Limb (tissue), 2 donors: Measurements from ENCODE around the gene XRCC1.
"Not testable (repeated sequence)": the region's sequence is repeated elsewhere in the genome, so short reads cannot be mapped to it uniquely, and the experiment has no call there.

Source experiments
- DNase-seq, 2 donors: peaks; one replicate each; pipeline ENCODE4 v3.0.0-alpha.2; 2016; ENCODE audit errors: extremely low spot score in 2 of 2

The XRCC1 gene

GRCh38 chr19:43600326-43600725, 25.0 kb upstream of the XRCC1 start:
- DNase-seq = not testable (repeated sequence)

GRCh38 chr19:43599635-43600295, 24.4 kb upstream of the XRCC1 start:
- DNase-seq = no peak

DNA sequence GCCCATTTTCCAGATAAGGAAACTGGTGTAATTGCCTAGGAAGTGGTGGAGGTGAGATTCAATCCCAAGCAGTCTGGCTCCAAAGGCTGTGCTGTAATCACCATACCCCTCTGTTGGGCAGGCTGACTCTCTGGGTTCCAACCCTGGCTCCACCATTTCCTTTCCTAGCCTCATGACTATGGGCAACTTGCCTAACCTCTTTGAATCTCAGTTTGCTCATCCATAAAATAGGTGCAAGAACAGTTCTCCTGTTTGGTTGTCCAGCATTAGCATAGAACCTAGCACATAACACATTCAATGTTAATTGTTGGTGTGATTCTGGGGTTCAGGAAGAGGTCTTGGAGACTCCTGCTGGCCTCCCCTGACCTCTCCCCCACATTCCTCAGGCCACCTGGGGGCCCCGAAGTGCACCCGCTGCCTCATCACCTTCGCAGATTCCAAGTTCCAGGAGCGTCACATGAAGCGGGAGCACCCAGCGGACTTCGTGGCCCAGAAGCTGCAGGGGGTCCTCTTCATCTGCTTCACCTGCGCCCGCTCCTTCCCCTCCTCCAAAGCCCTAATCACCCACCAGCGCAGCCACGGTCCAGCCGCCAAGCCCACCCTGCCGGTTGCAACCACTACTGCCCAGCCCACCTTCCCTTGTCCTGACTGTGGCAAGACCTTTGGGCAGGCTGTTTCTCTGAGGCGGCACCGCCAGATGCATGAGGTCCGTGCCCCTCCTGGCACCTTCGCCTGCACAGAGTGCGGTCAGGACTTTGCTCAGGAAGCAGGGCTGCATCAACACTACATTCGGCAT, 23.3 kb upstream of the XRCC1 start:
- no peak for DNase-seq

DNA sequence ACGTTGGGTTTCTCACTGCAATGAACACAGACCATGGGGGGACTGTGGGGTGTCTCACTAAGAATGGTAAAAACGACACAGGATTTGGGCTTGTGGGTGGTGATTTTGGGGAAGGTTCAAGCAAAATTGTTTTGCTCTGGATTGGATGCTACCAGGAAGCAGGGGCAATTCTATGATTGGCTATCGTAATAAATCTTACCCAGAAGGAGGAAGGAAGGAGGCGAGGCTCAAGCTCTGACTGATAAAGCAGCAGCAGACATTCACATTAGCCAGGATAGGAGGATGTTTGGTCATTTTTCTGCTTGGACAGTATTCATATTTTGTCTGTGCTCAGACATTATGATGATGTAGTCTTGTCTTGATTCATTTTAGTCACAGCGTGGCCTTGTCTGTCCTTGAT, 22.5 kb upstream of the XRCC1 start:
- DNase-seq = no peak

DNA sequence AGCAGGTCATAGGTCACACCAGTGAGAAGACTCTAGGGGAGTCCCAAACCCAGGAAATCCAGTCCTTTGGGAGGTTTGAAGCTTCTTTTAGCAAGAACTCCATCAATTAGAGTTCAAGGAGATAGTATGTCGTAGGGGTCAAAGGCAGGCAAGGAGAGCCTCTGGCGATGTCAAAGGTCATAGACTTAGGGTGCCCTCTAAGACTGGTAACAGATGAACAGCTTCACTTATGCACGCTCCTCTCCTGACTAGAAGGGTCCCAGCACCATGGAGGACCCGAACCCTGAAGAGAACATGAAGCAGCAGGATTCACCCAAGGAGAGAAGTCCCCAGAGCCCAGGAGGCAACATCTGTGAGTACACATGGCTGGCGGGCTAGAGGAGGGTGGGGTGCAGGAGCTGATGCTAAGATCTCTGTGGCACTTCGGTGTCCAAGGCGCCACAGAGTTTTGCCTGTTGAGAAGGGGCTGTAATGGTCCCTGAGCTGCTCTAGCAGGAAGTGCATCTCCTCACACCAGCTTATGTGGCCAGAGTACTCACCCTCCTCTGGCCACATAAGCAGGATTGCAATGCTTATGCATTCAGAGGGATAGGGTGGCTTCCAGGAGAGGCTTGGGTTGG, 21.6 kb upstream of the XRCC1 start:
- no peak for DNase-seq

DNA sequence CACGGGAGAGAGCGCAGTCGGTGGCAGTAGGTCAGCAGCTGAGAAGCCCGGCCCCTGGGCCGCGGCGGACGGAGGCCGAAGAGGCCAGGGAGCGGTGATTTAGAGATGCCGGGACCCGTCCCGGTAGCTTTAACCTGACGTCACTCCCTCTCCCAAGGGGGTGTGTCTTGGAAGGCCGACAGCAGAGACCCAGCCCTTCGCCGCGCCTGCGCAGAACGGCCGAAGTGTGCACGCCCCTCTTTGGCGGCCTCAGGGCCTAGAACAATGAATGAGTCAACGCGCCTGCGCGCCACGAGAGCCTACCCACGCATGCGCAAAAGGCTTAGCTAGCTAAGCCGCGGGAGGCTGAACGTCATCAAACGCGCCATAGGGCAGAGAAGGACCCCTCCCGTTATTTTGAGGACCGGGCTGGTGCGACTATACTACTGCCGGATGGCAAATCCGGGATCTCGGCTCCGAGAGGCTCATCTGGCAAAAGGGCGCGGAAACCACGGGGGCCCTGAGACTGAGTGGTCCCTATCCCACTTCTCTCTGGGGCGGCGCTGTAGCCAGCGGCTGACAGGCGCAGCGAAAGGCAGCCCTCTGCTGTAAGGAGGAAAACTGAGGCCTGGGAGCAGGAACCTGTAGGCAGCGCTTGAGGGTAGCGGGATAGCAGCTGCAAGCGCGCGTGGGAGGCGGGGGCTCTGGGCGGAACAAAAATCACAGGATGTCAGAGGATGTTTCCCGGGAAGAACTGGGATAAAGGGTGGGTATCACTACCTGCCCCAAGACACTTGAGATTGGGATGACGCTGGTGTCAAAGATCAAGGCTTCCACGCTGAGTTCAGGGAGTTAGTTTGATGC, 20.9 kb upstream of the XRCC1 start, which contains the start of the genes IRGQ and ZNF576:
IRGQ (minus strand) TSS at position 136 of the 843 bp plus-strand sequence. CDS start 796 bp downstream, outside the sequence.
ZNF576 (plus strand) TSS at position 597 of the 843 bp plus-strand sequence. CDS start 514 bp downstream, outside the sequence.
- peak; percentile 100 for DNase-seq

GRCh38 chr19:43595605-43595998, 20.3 kb upstream of the XRCC1 start:
- DNase-seq = no peak

- DNase-seq = peak; percentile 59 to 74
Measured at GRCh38 chr19:43594710-43595604, 19.6 kb upstream of the XRCC1 start.

DNA sequence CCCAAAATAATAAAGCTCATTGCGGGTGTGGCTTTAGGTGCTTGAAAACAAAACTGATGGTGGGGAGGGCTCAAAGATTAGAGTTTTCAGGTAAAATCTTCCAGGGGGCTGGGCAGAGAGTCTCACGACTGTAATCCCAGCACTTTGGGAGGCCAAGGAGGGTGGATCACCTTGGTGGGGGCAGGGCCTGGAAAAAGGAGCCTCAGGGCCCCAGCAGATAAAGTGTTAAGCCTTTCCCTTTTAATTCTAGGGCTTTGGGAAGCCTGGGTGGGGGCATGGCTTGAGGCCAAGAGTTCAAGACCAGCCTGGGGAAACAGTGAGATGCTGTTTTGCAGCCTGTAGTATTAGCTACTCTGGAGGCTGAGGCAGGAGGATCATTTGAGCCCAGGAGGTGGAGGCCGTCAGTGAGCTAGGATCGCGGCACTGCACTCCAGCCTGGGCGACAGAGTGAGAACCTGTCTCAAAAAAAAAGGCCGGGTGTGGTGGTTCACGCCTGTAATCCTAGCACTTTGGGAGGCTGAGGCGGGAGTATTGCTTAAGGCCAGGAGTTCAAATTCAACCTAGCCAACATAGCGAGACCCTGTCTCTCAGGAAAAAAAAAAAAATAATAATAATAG, 18.9 kb upstream of the XRCC1 start:
- no peak for DNase-seq

GRCh38 chr19:43592800-43593350, 17.5 kb upstream of the XRCC1 start:
- no peak for DNase-seq

DNA sequence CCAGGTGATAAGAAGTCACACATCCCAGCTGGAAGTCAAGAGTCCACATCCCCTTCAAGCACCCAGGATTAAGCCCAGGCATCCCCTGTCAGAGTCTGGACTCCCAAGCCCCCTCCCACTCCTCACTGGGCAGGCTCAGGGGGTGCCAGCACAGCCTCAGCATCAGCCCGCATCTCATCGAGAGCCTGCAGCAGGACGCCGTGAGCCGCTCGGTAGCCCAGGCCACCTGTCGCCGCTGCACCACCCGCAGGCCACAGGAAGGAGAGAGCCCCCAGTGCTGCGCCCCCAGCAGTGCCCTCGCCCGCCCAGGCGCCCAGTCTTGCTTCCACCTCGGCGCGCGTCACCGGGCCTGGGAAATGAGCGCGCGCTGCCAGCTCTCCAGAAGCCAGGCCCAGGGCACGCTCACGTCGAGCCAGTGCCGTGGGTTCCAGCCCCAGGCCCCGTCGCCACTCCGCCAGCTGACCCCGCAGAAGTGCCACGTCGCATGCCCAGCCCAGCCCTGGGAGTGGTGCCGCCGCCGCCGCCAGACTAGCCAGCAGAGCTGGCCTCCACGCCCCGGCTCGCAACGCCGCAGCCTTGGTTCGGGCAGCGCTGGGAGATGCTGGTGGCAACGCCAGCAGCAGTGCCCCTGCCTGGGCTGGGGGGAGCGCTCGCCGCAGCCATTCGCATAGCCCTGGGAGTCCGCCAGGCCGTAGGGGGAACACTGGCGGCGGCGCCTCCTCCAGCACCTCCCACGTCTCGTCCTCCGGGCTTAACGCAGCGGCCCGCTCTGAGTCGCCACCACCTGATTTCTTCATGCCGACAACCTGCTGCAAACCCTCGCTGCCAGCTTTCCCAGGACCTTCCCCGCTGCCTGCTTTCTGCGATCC, 16.8 kb upstream of the XRCC1 start:
- DNase-seq = no peak

DNA sequence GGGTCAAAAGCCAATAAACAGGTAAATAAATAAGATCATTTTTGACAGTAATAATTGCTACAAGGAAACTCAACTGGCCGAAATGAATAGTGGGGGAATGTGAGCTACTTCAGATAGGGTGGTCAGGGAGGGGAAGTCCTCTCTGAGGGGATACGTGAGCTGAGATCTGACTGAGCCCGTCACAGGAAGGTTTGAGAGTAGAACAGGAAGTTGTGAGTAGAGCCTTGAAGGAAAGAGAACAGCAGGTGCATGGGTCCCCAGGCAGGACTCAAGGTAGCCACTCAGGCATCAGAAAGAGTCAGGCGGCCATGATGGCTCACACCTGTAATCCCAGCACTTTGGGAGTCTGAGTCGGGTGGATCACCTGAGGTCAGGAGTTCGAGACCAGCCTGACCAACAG, 14.4 kb upstream of the XRCC1 start:
- no peak for DNase-seq

DNA sequence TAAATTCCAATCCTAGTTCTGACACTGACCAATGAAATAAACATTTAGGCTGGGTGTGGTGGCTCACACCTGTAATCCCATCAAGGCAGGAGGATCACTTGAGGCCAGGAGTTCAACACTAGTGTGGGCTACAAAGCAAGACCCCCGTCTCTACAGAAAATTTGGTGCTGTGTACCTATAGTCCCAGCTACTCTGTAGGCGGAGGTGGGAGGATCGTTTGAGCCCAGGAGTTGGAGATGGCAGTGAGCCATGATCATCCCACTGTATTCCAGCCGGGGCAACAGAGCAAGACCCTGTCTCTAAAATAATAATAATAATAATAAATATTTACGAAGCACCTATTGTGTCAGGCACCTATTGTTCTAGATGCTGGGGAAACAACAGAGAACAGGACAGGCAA, 13.9 kb upstream of the XRCC1 start:
- no peak for DNase-seq

DNA sequence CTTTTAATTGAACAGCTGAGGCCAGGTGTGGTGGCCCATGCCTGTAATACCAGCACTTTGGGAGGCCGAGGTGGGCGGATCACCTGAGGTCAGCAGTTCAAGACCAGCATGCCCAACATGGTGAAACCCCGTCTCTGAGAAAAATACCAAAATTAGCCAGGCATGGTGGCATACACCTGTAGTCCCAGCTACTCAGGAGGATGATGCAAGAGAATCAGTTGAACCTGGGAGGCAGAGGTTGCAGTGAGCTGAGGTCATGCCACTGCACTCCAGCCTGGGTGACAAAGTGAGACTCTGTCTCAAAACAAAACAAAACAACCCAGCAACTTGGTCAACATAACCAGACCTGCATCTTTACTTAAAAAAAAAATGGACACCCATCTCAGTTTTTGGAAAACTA, 11.7 kb upstream of the XRCC1 start:
- not testable (repeated sequence) for DNase-seq

DNA sequence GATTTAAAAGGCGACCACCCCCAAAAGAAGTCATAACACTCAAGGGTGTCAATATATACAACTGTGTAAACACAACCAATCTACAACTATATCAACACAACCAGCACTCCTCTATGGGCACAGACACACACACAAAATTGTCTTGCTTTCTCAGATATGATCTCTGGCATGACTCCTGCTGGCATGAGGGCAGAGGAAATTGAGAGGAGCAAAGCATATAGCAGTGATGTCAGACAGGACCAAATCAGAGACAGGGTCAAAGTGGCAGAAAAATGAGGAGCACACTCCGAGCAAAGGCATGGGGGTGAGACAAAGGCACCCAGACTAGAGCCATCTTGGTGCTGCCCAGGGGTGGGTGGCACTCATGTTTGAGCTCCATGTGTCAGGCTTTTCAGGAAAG, 11.0 kb upstream of the XRCC1 start:
- no peak for DNase-seq

DNA sequence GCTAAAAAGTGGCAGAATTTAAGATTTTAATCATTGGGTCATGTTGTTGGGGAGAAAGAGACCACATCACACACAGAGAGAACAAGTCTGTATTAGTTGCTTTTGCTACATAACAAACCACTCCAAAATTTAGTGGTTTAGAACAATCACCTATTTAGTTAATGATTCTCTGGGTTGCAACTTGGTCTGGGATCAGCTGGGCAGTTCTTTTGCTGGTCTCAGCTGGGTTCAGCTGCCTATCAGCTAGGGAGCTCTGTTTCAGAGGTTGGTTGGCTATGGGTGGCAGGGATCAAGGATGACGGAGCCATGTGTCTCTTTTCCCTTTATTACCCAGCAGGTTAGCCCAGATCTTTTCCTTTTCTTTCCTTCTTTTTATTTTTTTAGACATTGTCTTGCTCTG, 9.2 kb upstream of the XRCC1 start:
- DNase-seq = no peak

DNA sequence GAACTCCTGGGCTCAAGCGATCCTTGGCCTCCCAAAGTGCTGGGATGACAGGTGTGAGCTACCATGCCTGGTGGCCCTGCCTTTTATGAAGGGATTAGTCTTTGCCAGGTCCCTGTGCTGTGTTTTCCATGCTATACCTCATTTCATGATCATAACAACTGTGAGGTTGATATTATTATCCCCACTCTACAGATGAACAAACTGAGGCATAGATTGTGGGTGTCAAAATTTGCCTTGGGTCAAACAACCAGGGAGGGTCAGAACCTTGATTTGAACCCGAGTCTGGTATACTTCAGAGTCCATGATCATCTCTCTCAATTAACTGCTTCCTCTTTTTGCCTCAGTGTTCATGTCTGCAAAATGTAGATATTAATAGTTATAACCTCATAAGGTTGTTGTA, 7.2 kb upstream of the XRCC1 start:
- DNase-seq = no peak

- no peak for DNase-seq
Measured at GRCh38 chr19:43581467-43581866, 6.1 kb upstream of the XRCC1 start.

GRCh38 chr19:43578787-43579186, 3.5 kb upstream of the XRCC1 start:
- DNase-seq = no peak
